SK-N-SH (cell line): ENCODE measurements around the gene ARFGAP1. TPM values are rescaled to one million over a fixed set of nuclear protein-coding genes. Genes with fewer than 3 reads are reported as not detected.
"Not testable (repeated sequence)": the region's sequence is repeated elsewhere in the genome, so short reads cannot be mapped to it uniquely, and the experiment has no call there.

Experiments
- CTCF ChIA-PET: fragments of 300-600, 350-600 bp; formaldehyde crosslinking; extraction: SDS; loops from one replicate; lab custom pipeline; 2021; lab: Yijun Ruan, JAX
- POLR2A ChIA-PET: fragments of 350-600 bp; sonication (Branson Sonifier 250); formaldehyde crosslinking; extraction: SDS; loops from one replicate; lab custom pipeline; 2020; ENCODE audit warnings: antibody characterized with exemption, inconsistent platforms; lab: Yijun Ruan, JAX
- DNase-seq: peaks from one replicate; pipeline ENCODE4 v3.0.0; 2012
- H2AFZ ChIP-seq: fragments of 200-600 bp; sonication (generic); 2 replicates; pipeline ENCODE4 v1.8.1; 2016; ENCODE audit warnings: antibody characterized with exemption, mild to moderate bottlenecking, low read depth
- H3F3A ChIP-seq: fragments of 200-600 bp; sonication (generic); replicated peaks from 2 replicates; pipeline ENCODE3; 2016; ENCODE audit warnings: antibody characterized with exemption, mild to moderate bottlenecking; ENCODE audit not compliant: insufficient read depth
- H3K27ac ChIP-seq, 2 experiments: fragments of 200-500 bp in 1 of 2; fragments of 200-600 bp in 1 of 2; sonication (Bioruptor generic) in 1 of 2; sonication (generic), shearing (Covaris generic) in 1 of 2; 2 replicates each; pipeline versions ENCODE4 v1.5.1 to v1.6.1; 2014 to 2016; ENCODE audit warnings: low read depth in 2 of 2, inconsistent platforms in 1 of 2, low read length in 1 of 2, mild to moderate bottlenecking in 1 of 2, mixed read lengths in 1 of 2
- H3K27me3 ChIP-seq: fragments of 200-600 bp; sonication (generic), shearing (Covaris generic); 2 replicates; pipeline ENCODE4 v1.6.1; 2016; ENCODE audit warnings: mixed run types; ENCODE audit not compliant: insufficient read depth
- H3K36me3 ChIP-seq, 2 experiments: fragments of 200-500 bp in 1 of 2; fragments of 200-600 bp in 1 of 2; sonication (Bioruptor generic) in 1 of 2; sonication (generic) in 1 of 2; replicated peaks in 1 of 2; 2 replicates each; pipeline versions ENCODE3 to v1.5.1; 2014 to 2016; ENCODE audit warnings: low read length in 1 of 2, mild to moderate bottlenecking in 1 of 2; ENCODE audit not compliant: insufficient read depth in 2 of 2, control insufficient read depth in 1 of 2
- H3K4me1 ChIP-seq, 2 experiments: fragments of 200-500 bp in 1 of 2; fragments of 200-600 bp in 1 of 2; sonication (Bioruptor generic) in 1 of 2; sonication (generic), shearing (Covaris generic) in 1 of 2; 2 replicates each; pipeline versions ENCODE4 v1.5.1 to v1.6.1; 2014 to 2016; ENCODE audit warnings: low read depth in 1 of 2, low read length in 1 of 2, mixed run types in 1 of 2; ENCODE audit not compliant: insufficient read depth in 2 of 2, control insufficient read depth in 1 of 2
- H3K4me2 ChIP-seq: fragments of 200-600 bp; sonication (generic), shearing (Covaris generic); 2 replicates; pipeline ENCODE4 v1.6.1; 2017; ENCODE audit warnings: mixed run types
- H3K4me3 ChIP-seq, 2 experiments: fragments of 200-500 bp in 1 of 2; fragments of 200-600 bp in 1 of 2; sonication (Bioruptor generic) in 1 of 2; sonication (generic), shearing (Covaris generic) in 1 of 2; 2 replicates each; pipeline versions ENCODE4 v1.5.1 to v1.8.1; 2014 to 2016; ENCODE audit warnings: low read depth in 2 of 2, inconsistent platforms in 1 of 2, low read length in 1 of 2, mild to moderate bottlenecking in 1 of 2, mixed read lengths in 1 of 2, moderate library complexity in 1 of 2
- H3K79me2 ChIP-seq: fragments of 200-600 bp; sonication (generic); 2 replicates; pipeline ENCODE4 v1.8.1; 2017; ENCODE audit warnings: mild to moderate bottlenecking; ENCODE audit not compliant: insufficient read depth
- H3K9ac ChIP-seq: fragments of 200-600 bp; sonication (generic); 2 replicates; pipeline ENCODE4 v1.6.1; 2017; ENCODE audit warnings: mixed run types
- H3K9me2 ChIP-seq: fragments of 200-600 bp; sonication (generic); 2 replicates; pipeline ENCODE4 v1.6.1; 2017; ENCODE audit warnings: mixed run types
- H3K9me3 ChIP-seq: fragments of 200-600 bp; sonication (generic); 2 replicates; pipeline ENCODE4 v1.6.1; 2017; ENCODE audit warnings: mixed run types, mild to moderate bottlenecking, moderate library complexity
- H4K20me1 ChIP-seq: fragments of 200-600 bp; sonication (generic); 2 replicates; pipeline ENCODE4 v1.6.1; 2017; ENCODE audit warnings: mild to moderate bottlenecking, mixed run types; ENCODE audit not compliant: insufficient read depth
- ELF1 ChIP-seq: IDR thresholded peaks from 2 replicates; pipeline ENCODE4 v1.4.0; 2012
- MEF2A ChIP-seq: IDR thresholded peaks from 2 replicates; pipeline ENCODE4 v1.4.0; 2012; ENCODE audit warnings: low read depth, borderline replicate concordance
- TAF1 ChIP-seq: IDR thresholded peaks from 2 replicates; pipeline ENCODE4 v1.6.1; 2012; ENCODE audit warnings: low read depth, mild to moderate bottlenecking, low read length, moderate library complexity, borderline replicate concordance
- TEAD4 ChIP-seq: IDR thresholded peaks from 2 replicates; pipeline ENCODE4 v1.4.0; 2012; ENCODE audit warnings: mild to moderate bottlenecking, borderline replicate concordance; ENCODE audit not compliant: insufficient read depth
- YY1 ChIP-seq: IDR thresholded peaks from 2 replicates; pipeline ENCODE4 v1.4.0; 2012; ENCODE audit warnings: low read depth, mild to moderate bottlenecking
- WGBS: methylation state at CpG from one replicate; pipeline ENCODE4 v1.1.6; 2017; ENCODE audit warnings: low lambda C conversion rate; 5-methylcytosine and 5-hydroxymethylcytosine counted together
- polyA plus RNA-seq, 3 experiments: library from polyadenylated mRNA; depleted of rRNA; stranded (reverse); fragments of >200 nt; gene quantifications; 2 replicates each; pipeline ENCODE4 v1.2.3, GENCODE V29; 2012

The ARFGAP1 gene
- polyA plus RNA-seq, 1 of the 3 experiments (the other 2 are of a cell fraction) = 72.7 TPM

- H3K9me2 ChIP-seq = no peaks in the 10 kb centered on the region
- no peaks in the 10 kb centered on the region; the same call in 1 of the 2 replicates for H3K9me3 ChIP-seq
- H3K79me2 ChIP-seq = no peaks in the 10 kb centered on the region
- ChIA-PET POLR2A (no interaction called here), CTCF (interaction anchor here (0.7 to 2.4 kb wide), 4 partner anchors 9 to 879 kb away, joined by 3 to 11 read pairs (median 4); no protein-coding TSS in a partner anchor)
- no peak overlapping the region for H3K4me3 ChIP-seq
- DNase-seq = no peak
- peaks cover 22% of the 10 kb centered on the region for H3K27me3 ChIP-seq
- no peaks in the 10 kb centered on the region for H3K36me3 ChIP-seq
- TF ChIP-seq MEF2A = no peak
- TF ChIP-seq TEAD4 = no peak
- whole genome bisulfite sequencing = 6% methylated on average over 5 of the region's 5 CpGs
- H3K9ac ChIP-seq = no peak overlapping the region
- no peak overlapping the region for H3K4me2 ChIP-seq
- no peaks in the 10 kb centered on the region for H3F3A ChIP-seq
- no peak overlapping the region for H2AFZ ChIP-seq
- no peaks in the 10 kb centered on the region for H4K20me1 ChIP-seq
- H3K27ac ChIP-seq = no peak overlapping the region
- H3K4me1 ChIP-seq = no peaks in the 10 kb centered on the region
Measured at GRCh38 chr20:63303095-63303666, 30.6 kb downstream of the ARFGAP1 start.

GRCh38 chr20:63305393-63305792 is 32.8 kb downstream of the ARFGAP1 start:
- WGBS = no CpG with 5 or more reads among the region's 8 CpGs
- H3K36me3 ChIP-seq = no peaks in the 10 kb centered on the region
- peaks cover 0 to 5% of the 10 kb centered on the region in 2 experiments; a peak in 1 of 4 replicates for H3K4me1 ChIP-seq
- ChIA-PET CTCF (interaction anchor here (1.8 to 10.4 kb wide), 2 partner anchors 76 to 82 kb away, joined by 7 to 460 read pairs; no protein-coding TSS in a partner anchor), POLR2A (interaction anchor here (0.6 kb wide), 1 partner anchor 58 kb away, joined by 3 read pairs; no protein-coding TSS in a partner anchor)
- H3K9me3 ChIP-seq = no peaks in the 10 kb centered on the region; the same call in 1 of the 2 replicates
- H3K4me3 ChIP-seq = no peak overlapping the region
- no peaks in the 10 kb centered on the region for H3K79me2 ChIP-seq
- no peak overlapping the region for H3K9ac ChIP-seq
- H3K27me3 ChIP-seq = peaks cover 7% of the 10 kb centered on the region; the same call in 1 of the 2 replicates
- H3F3A ChIP-seq = no peaks in the 10 kb centered on the region
- no peak for TF ChIP-seq ELF1
- no peak for TF ChIP-seq YY1
- TF ChIP-seq TAF1 = no peak
- TF ChIP-seq, all 33 proteins: peak for 0
- Histone ChIP-seq H4K20me1 (no peaks in the 10 kb centered on the region), H3K4me2 (no peak overlapping the region), H2AFZ (no peak overlapping the region), H3K9me2 (no peaks in the 10 kb centered on the region), H3K27ac (no peak overlapping the region)
- DNase-seq = no peak

- DNase-seq, H2AFZ ChIP-seq, POLR2A ChIA-PET, H4K20me1 ChIP-seq, H3K9ac ChIP-seq, H3K27me3 ChIP-seq, H3K36me3 ChIP-seq, H3K4me1 ChIP-seq, H3K27ac ChIP-seq, H3K9me3 ChIP-seq, H3F3A ChIP-seq, H3K9me2 ChIP-seq, H3K4me2 ChIP-seq, H3K4me3 ChIP-seq, H3K79me2 ChIP-seq: not testable (repeated sequence)
- 38% methylated on average over 8 of the region's 30 CpGs for WGBS
- CTCF ChIA-PET = interaction anchor here (1.8 to 10.4 kb wide), 2 partner anchors 75 to 83 kb away, joined by 7 to 460 read pairs; no protein-coding TSS in a partner anchor
Measured at GRCh38 chr20:63305933-63306672, 33.5 kb downstream of the ARFGAP1 start.
